Liver (tissue), 9 donors: ENCODE measurements around the gene CYREN. TPM values are rescaled to one million over a fixed set of nuclear protein-coding genes. Genes with fewer than 3 reads are reported as not detected.

Source experiments
- DNase-seq: peaks from one replicate; pipeline ENCODE4 v3.0.0-alpha.2; 2017; ENCODE audit warnings: low spot score
- H3K27ac ChIP-seq, 2 donors: one replicate each; pipeline ENCODE4 v1.7.0; 2013; ENCODE audit warnings: inconsistent platforms in 2 of 2, low read length in 2 of 2, control low read depth in 1 of 2, low read depth in 1 of 2, mild to moderate bottlenecking in 1 of 2
- H3K27me3 ChIP-seq, 4 donors: one replicate each; pipeline versions ENCODE4 v1.6.1 to v1.7.0; 2013; ENCODE audit warnings: low read length in 3 of 4, inconsistent platforms in 1 of 4, mild to moderate bottlenecking in 1 of 4, moderate library complexity in 1 of 4; ENCODE audit not compliant: control insufficient read depth in 4 of 4, insufficient read depth in 4 of 4
- H3K36me3 ChIP-seq, 4 donors: one replicate each; pipeline versions ENCODE4 v1.6.1 to v1.7.0; 2013; ENCODE audit warnings: low read length in 3 of 4, mild to moderate bottlenecking in 3 of 4, low read depth in 1 of 4, moderate library complexity in 1 of 4; ENCODE audit not compliant: control insufficient read depth in 4 of 4, insufficient read depth in 3 of 4
- H3K4me1 ChIP-seq, 4 donors: one replicate each; pipeline versions ENCODE4 v1.6.1 to v1.7.0; 2013; ENCODE audit warnings: low read length in 3 of 4, mild to moderate bottlenecking in 3 of 4, moderate library complexity in 1 of 4; ENCODE audit not compliant: control insufficient read depth in 4 of 4, insufficient read depth in 4 of 4
- H3K4me3 ChIP-seq, 3 donors: one replicate each; pipeline versions ENCODE4 v1.6.1 to v1.7.0; 2013; ENCODE audit warnings: low read length in 3 of 3, control low read depth in 1 of 3, low read depth in 1 of 3, mild to moderate bottlenecking in 1 of 3
- H3K9ac ChIP-seq, 2 donors: one replicate each; pipeline ENCODE4 v1.7.0; 2013; ENCODE audit warnings: low read length in 2 of 2, mild to moderate bottlenecking in 2 of 2, moderate library complexity in 2 of 2, control low read depth in 1 of 2, low read depth in 1 of 2
- H3K9me3 ChIP-seq, 4 donors: one replicate each; pipeline versions ENCODE4 v1.6.1 to v1.7.0; 2013; ENCODE audit warnings: low read length in 3 of 4; ENCODE audit not compliant: control insufficient read depth in 4 of 4
- FOXA1 ChIP-seq: IDR thresholded peaks from 2 replicates; pipeline ENCODE4 v1.6.1; 2016; ENCODE audit warnings: antibody characterized with exemption
- HNF4A ChIP-seq, 2 donors: conservative IDR thresholded peaks; 2 replicates each; pipeline ENCODE4 v1.6.1; 2016; ENCODE audit warnings: antibody characterized with exemption in 2 of 2, mild to moderate bottlenecking in 2 of 2
- HNF4G ChIP-seq: IDR thresholded peaks from 2 replicates; pipeline ENCODE4 v1.6.1; 2016; ENCODE audit warnings: antibody characterized with exemption
- JUND ChIP-seq, 2 donors: IDR thresholded peaks; 2 replicates each; pipeline ENCODE4 v1.6.1; 2016; ENCODE audit warnings: antibody characterized with exemption in 2 of 2
- NR2F2 ChIP-seq: IDR thresholded peaks from 2 replicates; pipeline ENCODE4 v1.6.1; 2016; ENCODE audit warnings: antibody characterized with exemption
- RAD21 ChIP-seq, 2 donors: IDR thresholded peaks; 2 replicates each; pipeline ENCODE4 v1.6.1; 2016; ENCODE audit warnings: antibody characterized with exemption in 2 of 2, mild to moderate bottlenecking in 2 of 2
- RXRA ChIP-seq, 2 donors: IDR thresholded peaks; 2 replicates each; pipeline ENCODE4 v1.6.1; 2017 to 2018; ENCODE audit warnings: antibody characterized with exemption in 2 of 2, mild to moderate bottlenecking in 1 of 2
- TAF1 ChIP-seq: conservative IDR thresholded peaks from 2 replicates; pipeline ENCODE4 v1.6.1; 2016; ENCODE audit warnings: antibody characterized with exemption, mild to moderate bottlenecking
- YY1 ChIP-seq: IDR thresholded peaks from 2 replicates; pipeline ENCODE4 v1.6.1; 2016; ENCODE audit warnings: antibody characterized with exemption, mild to moderate bottlenecking
- WGBS: extraction: QIAGEN DNeasy Blood & Tissue Kit; methylation state at CpG from one replicate; pipeline ENCODE4 v1.1.7; 2013; 5-methylcytosine and 5-hydroxymethylcytosine counted together
- polyA plus RNA-seq, 2 donors: library from polyadenylated mRNA; stranded (reverse) in 1 of 2; unstranded in 1 of 2; fragments of 200-250 nt in 1 of 2; fragments of >200 nt in 1 of 2; fragmentation: Nextera tagmentation in 1 of 2; extraction: Ambion mirVana in 1 of 2; gene quantifications; one replicate each; pipeline versions ENCODE4 v1.2.1 to v1.2.3, GENCODE V29; 2013 to 2015
- total RNA-seq, 2 donors: library from RNA; depleted of rRNA; stranded (reverse); fragments of >200 nt; gene quantifications; one replicate each; pipeline ENCODE4 v1.2.3, GENCODE V29; 2014
- TF ChIP-seq, protein P1 (sequence below): fragments of 150-350 bp; IDR thresholded peaks from 2 replicates; pipeline ENCODE4 v1.5.1; 2017; ENCODE audit warnings: improper control_type of control experiment, low read depth, low read length; ENCODE audit not compliant: missing input control
- TF ChIP-seq, protein P2 (sequence below): IDR thresholded peaks from 2 replicates; pipeline ENCODE4 v1.6.1; 2016; ENCODE audit warnings: antibody characterized with exemption
- TF ChIP-seq, protein P3 (sequence below): IDR thresholded peaks from 2 replicates; pipeline ENCODE4 v1.6.1; 2016; ENCODE audit warnings: antibody characterized with exemption, mild to moderate bottlenecking
- TF ChIP-seq, protein P4 (sequence below): IDR thresholded peaks from 2 replicates; pipeline ENCODE4 v1.6.1; 2016; ENCODE audit warnings: antibody characterized with exemption
- donor health status: healthy.
- donor health status: healthy.
- donor health status: healthy.
- donor health status: healthy.
- donor health status: healthy.

Gene CYREN
- total and polyA plus RNA-seq, 4 donors = 13.2 to 20.3 (median 16.0) TPM

- Histone ChIP-seq H3K27me3 (no peaks in the 10 kb centered on the region), H3K36me3 (peaks cover 2 to 24% (median 10%) of the 10 kb centered on the region in 4 donors), H3K27ac (peak overlapping the region; percentile 94 to 99), H3K9me3 (no peaks in the 10 kb centered on the region), H3K4me1 (peaks cover 5 to 44% (median 25%) of the 10 kb centered on the region in 4 donors), H3K9ac (no peak overlapping the region), H3K4me3 (no peak overlapping the region)
- TF ChIP-seq HNF4G = no peak
- TF ChIP-seq NR2F2 = no peak
- TF ChIP-seq HNF4A (conservative IDR thresholded peaks at IDR 0.05) = no peak
- TF ChIP-seq RAD21 (IDR thresholded peaks at IDR 0.05) = no peak
- no peak for TF ChIP-seq FOXA1
- TF ChIP-seq TAF1 = no peak
- TF ChIP-seq, protein P1, sequence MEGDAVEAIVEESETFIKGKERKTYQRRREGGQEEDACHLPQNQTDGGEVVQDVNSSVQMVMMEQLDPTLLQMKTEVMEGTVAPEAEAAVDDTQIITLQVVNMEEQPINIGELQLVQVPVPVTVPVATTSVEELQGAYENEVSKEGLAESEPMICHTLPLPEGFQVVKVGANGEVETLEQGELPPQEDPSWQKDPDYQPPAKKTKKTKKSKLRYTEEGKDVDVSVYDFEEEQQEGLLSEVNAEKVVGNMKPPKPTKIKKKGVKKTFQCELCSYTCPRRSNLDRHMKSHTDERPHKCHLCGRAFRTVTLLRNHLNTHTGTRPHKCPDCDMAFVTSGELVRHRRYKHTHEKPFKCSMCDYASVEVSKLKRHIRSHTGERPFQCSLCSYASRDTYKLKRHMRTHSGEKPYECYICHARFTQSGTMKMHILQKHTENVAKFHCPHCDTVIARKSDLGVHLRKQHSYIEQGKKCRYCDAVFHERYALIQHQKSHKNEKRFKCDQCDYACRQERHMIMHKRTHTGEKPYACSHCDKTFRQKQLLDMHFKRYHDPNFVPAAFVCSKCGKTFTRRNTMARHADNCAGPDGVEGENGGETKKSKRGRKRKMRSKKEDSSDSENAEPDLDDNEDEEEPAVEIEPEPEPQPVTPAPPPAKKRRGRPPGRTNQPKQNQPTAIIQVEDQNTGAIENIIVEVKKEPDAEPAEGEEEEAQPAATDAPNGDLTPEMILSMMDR = no peak
- TF ChIP-seq, protein P2, sequence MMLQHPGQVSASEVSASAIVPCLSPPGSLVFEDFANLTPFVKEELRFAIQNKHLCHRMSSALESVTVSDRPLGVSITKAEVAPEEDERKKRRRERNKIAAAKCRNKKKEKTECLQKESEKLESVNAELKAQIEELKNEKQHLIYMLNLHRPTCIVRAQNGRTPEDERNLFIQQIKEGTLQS = no peak
- no peak for TF ChIP-seq YY1
- no peak for TF ChIP-seq JUND (IDR thresholded peaks at IDR 0.05)
- 52% methylated on average over 9 of the region's 9 CpGs for WGBS
- DNase-seq = no peak
These were observed 2.5 kb downstream of the CYREN start for GRCh38 chr7:135168001-135168400.

- Histone ChIP-seq H3K4me1 (peaks cover 5 to 44% (median 25%) of the 10 kb centered on the region in 4 donors), H3K36me3 (peaks cover 2 to 24% (median 10%) of the 10 kb centered on the region in 4 donors)
- TF ChIP-seq, protein P1 = no peak
- TF ChIP-seq, protein P3, sequence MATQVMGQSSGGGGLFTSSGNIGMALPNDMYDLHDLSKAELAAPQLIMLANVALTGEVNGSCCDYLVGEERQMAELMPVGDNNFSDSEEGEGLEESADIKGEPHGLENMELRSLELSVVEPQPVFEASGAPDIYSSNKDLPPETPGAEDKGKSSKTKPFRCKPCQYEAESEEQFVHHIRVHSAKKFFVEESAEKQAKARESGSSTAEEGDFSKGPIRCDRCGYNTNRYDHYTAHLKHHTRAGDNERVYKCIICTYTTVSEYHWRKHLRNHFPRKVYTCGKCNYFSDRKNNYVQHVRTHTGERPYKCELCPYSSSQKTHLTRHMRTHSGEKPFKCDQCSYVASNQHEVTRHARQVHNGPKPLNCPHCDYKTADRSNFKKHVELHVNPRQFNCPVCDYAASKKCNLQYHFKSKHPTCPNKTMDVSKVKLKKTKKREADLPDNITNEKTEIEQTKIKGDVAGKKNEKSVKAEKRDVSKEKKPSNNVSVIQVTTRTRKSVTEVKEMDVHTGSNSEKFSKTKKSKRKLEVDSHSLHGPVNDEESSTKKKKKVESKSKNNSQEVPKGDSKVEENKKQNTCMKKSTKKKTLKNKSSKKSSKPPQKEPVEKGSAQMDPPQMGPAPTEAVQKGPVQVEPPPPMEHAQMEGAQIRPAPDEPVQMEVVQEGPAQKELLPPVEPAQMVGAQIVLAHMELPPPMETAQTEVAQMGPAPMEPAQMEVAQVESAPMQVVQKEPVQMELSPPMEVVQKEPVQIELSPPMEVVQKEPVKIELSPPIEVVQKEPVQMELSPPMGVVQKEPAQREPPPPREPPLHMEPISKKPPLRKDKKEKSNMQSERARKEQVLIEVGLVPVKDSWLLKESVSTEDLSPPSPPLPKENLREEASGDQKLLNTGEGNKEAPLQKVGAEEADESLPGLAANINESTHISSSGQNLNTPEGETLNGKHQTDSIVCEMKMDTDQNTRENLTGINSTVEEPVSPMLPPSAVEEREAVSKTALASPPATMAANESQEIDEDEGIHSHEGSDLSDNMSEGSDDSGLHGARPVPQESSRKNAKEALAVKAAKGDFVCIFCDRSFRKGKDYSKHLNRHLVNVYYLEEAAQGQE = no peak
- TF ChIP-seq, protein P4, sequence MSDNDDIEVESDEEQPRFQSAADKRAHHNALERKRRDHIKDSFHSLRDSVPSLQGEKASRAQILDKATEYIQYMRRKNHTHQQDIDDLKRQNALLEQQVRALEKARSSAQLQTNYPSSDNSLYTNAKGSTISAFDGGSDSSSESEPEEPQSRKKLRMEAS = no peak
- no peak for TF ChIP-seq RXRA (IDR thresholded peaks at IDR 0.05)
These were observed 3.1 kb downstream of the CYREN start for GRCh38 chr7:135167365-135167917.

More at GRCh38 chr7:135167365-135167917, 3.1 kb downstream of the CYREN start:
- Histone ChIP-seq H3K4me3 (no peak overlapping the region), H3K27ac (peak overlapping the region; percentile 10 to 69), H3K27me3 (no peaks in the 10 kb centered on the region), H3K9ac (no peak overlapping the region), H3K9me3 (no peaks in the 10 kb centered on the region)
- 73% methylated on average over 12 of the region's 12 CpGs for WGBS
- DNase-seq = peak; percentile 57
